HG02678 (cell line): Measurements from ENCODE around the gene PLB1.

Source experiments
- ATAC-seq: cut with Tn5 transposase; IDR thresholded peaks from one replicate; pipeline ENCODE4 v1.9.1; 2021; ENCODE audit warnings: mild to moderate bottlenecking, moderate library complexity; ENCODE audit not compliant: unreplicated experiment

Gene PLB1

GRCh38 chr2:28606986-28607441, 111.2 kb downstream of the PLB1 start:
- no peak for ATAC-seq

- ATAC-seq: no peak
Measured at GRCh38 chr2:28607730-28608499, 112.1 kb downstream of the PLB1 start.

GRCh38 chr2:28608500-28609424, 112.9 kb downstream of the PLB1 start:
- ATAC-seq: no peak

- no peak for ATAC-seq
Measured at GRCh38 chr2:28610583-28611201, 114.8 kb downstream of the PLB1 start.

GRCh38 chr2:28612131-28612812, 116.4 kb downstream of the PLB1 start:
- no peak for ATAC-seq

GRCh38 chr2:28613186-28613585, 117.3 kb downstream of the PLB1 start:
- ATAC-seq: no peak

GRCh38 chr2:28613633-28614501, 118.0 kb downstream of the PLB1 start:
- ATAC-seq: no peak

GRCh38 chr2:28615706-28616105, 119.8 kb downstream of the PLB1 start:
- no peak for ATAC-seq

GRCh38 chr2:28616396-28616999, 120.6 kb downstream of the PLB1 start:
- no peak for ATAC-seq

- ATAC-seq: no peak
Measured at GRCh38 chr2:28617502-28618184, 121.8 kb downstream of the PLB1 start.

GRCh38 chr2:28618221-28619141, 122.6 kb downstream of the PLB1 start:
- ATAC-seq: no peak

GRCh38 chr2:28619213-28620196, 123.6 kb downstream of the PLB1 start:
- no peak for ATAC-seq

GRCh38 chr2:28620291-28620793, 124.5 kb downstream of the PLB1 start:
- no peak for ATAC-seq

GRCh38 chr2:28620801-28621171, 124.9 kb downstream of the PLB1 start:
- no peak for ATAC-seq

GRCh38 chr2:28621172-28622100, 125.6 kb downstream of the PLB1 start:
- no peak for ATAC-seq
